Urinary bladder (tissue), 4 donors: Measurements from ENCODE around the gene HEPACAM. TPM values are rescaled to one million over a fixed set of nuclear protein-coding genes. Genes with fewer than 3 reads are reported as not detected.

Source experiments
- DNase-seq: peaks from one replicate; pipeline ENCODE4 v3.0.0-alpha.2; 2015; ENCODE audit errors: extremely low spot score
- H3K27ac ChIP-seq: one replicate; pipeline ENCODE4 v1.5.1; 2013; ENCODE audit warnings: low read depth, mild to moderate bottlenecking, moderate library complexity
- H3K36me3 ChIP-seq: one replicate; pipeline ENCODE4 v1.6.1; 2013; ENCODE audit warnings: mild to moderate bottlenecking, moderate library complexity; ENCODE audit not compliant: insufficient read depth
- H3K4me1 ChIP-seq: one replicate; pipeline ENCODE4 v1.6.1; 2013; ENCODE audit warnings: mild to moderate bottlenecking, moderate library complexity; ENCODE audit not compliant: insufficient read depth
- H3K4me3 ChIP-seq: one replicate; pipeline ENCODE4 v1.5.1; 2013; ENCODE audit warnings: low read depth, low read length
- WGBS: extraction: QIAGEN DNeasy Blood & Tissue Kit; methylation state at CpG from one replicate; pipeline ENCODE4 v1.1.7; 2013; 5-methylcytosine and 5-hydroxymethylcytosine counted together
- polyA plus RNA-seq: library from polyadenylated mRNA; stranded (reverse); fragments of 200-250 nt; gene quantifications from one replicate; pipeline ENCODE4 v1.2.3, GENCODE V29; 2013
- total RNA-seq: library from RNA; depleted of rRNA; stranded (reverse); fragments of >200 nt; gene quantifications from one replicate; pipeline ENCODE4 v1.2.3, GENCODE V29; 2014
- donor health status: healthy with polysubstance abuse.
- donor health status: healthy.

HEPACAM gene
- total and polyA plus RNA-seq, 2 donors = 0.49 TPM; not detected in 1

- Histone ChIP-seq H3K27ac (peak within 1 kb of the TSS; percentile 48), H3K4me3 (peak within 1 kb of the TSS; percentile 62)
- WGBS = under 1% methylated on average over 54 of the region's 54 CpGs
Measured at GRCh38 chr11:124953753-124954589, 18.1 kb upstream of the HEPACAM start, which contains the start of gene CCDC15. Gene CCDC15, plus strand, starts transcription at chr11:124954202. Its CDS starts 531 bp downstream, at chr11:124954733.

GRCh38 chr11:124951341-124951740 lies 15.5 kb upstream of the HEPACAM start:
- DNase-seq = no peak
- Histone ChIP-seq H3K4me3 (no peak overlapping the region), H3K4me1 (no peaks in the 10 kb centered on the region), H3K36me3 (no peaks in the 10 kb centered on the region), H3K27ac (no peak overlapping the region)
- WGBS = 83% methylated on average over 3 of the region's 3 CpGs

More at GRCh38 chr11:124953753-124954589, 18.1 kb upstream of the HEPACAM start, which contains the start of gene CCDC15:
- Histone ChIP-seq H3K4me1 (no peaks in the 10 kb centered on the region), H3K36me3 (no peaks in the 10 kb centered on the region)
- DNase-seq = peak; percentile 98

- no peak for DNase-seq
- no peak overlapping the region for H3K4me3 ChIP-seq
- H3K36me3 ChIP-seq = no peaks in the 10 kb centered on the region
- no peaks in the 10 kb centered on the region for H3K4me1 ChIP-seq
- H3K27ac ChIP-seq = no peak overlapping the region
Measured at GRCh38 chr11:124950601-124951330, 14.9 kb upstream of the HEPACAM start.

- no peak overlapping the region for H3K27ac ChIP-seq
- no peaks in the 10 kb centered on the region for H3K36me3 ChIP-seq
- no peak overlapping the region for H3K4me3 ChIP-seq
- WGBS = 47% methylated on average over 2 of the region's 2 CpGs
- no peak for DNase-seq
- no peaks in the 10 kb centered on the region for H3K4me1 ChIP-seq
Measured at GRCh38 chr11:124946735-124947141, 10.9 kb upstream of the HEPACAM start.

GRCh38 chr11:124945826-124946225 lies 10.0 kb upstream of the HEPACAM start:
- WGBS = 64% methylated on average over 6 of the region's 6 CpGs
- DNase-seq = no peak
- Histone ChIP-seq H3K4me1 (no peaks in the 10 kb centered on the region), H3K27ac (no peak overlapping the region), H3K36me3 (no peaks in the 10 kb centered on the region), H3K4me3 (no peak overlapping the region)

GRCh38 chr11:124944565-124944964 lies 8.7 kb upstream of the HEPACAM start:
- no peak for DNase-seq
- H3K4me1 ChIP-seq = no peaks in the 10 kb centered on the region
- H3K27ac ChIP-seq = no peak overlapping the region
- H3K36me3 ChIP-seq = no peaks in the 10 kb centered on the region
- no peak overlapping the region for H3K4me3 ChIP-seq
- 76% methylated on average over 3 of the region's 3 CpGs for WGBS

GRCh38 chr11:124943741-124944140 lies 7.9 kb upstream of the HEPACAM start:
- Histone ChIP-seq H3K4me3 (no peak overlapping the region), H3K36me3 (no peaks in the 10 kb centered on the region), H3K4me1 (no peaks in the 10 kb centered on the region), H3K27ac (no peak overlapping the region)
- WGBS = 33% methylated on average over 1 of the region's 1 CpG
- DNase-seq = no peak

GRCh38 chr11:124943254-124943616 lies 7.4 kb upstream of the HEPACAM start:
- no peak for DNase-seq
- WGBS = 66% methylated on average over 5 of the region's 5 CpGs
- H3K36me3 ChIP-seq = no peaks in the 10 kb centered on the region
- no peak overlapping the region for H3K27ac ChIP-seq
- H3K4me1 ChIP-seq = no peaks in the 10 kb centered on the region
- no peak overlapping the region for H3K4me3 ChIP-seq

- no peaks in the 10 kb centered on the region for H3K4me1 ChIP-seq
- DNase-seq = no peak
- no peaks in the 10 kb centered on the region for H3K36me3 ChIP-seq
- WGBS = 64% methylated on average over 6 of the region's 6 CpGs
- H3K27ac ChIP-seq = no peak overlapping the region
- no peak overlapping the region for H3K4me3 ChIP-seq
Measured at GRCh38 chr11:124942466-124943253, 6.8 kb upstream of the HEPACAM start.

- no peak for DNase-seq
- no peaks in the 10 kb centered on the region for H3K4me1 ChIP-seq
- 81% methylated on average over 1 of the region's 1 CpG for WGBS
- no peak overlapping the region for H3K4me3 ChIP-seq
- no peak overlapping the region for H3K27ac ChIP-seq
- no peaks in the 10 kb centered on the region for H3K36me3 ChIP-seq
Measured at GRCh38 chr11:124941703-124942102, 5.9 kb upstream of the HEPACAM start.

GRCh38 chr11:124938970-124939369 lies 3.1 kb upstream of the HEPACAM start:
- no peaks in the 10 kb centered on the region for H3K36me3 ChIP-seq
- H3K27ac ChIP-seq = no peak overlapping the region
- 82% methylated on average over 6 of the region's 6 CpGs for WGBS
- no peak overlapping the region for H3K4me3 ChIP-seq
- DNase-seq = no peak
- no peaks in the 10 kb centered on the region for H3K4me1 ChIP-seq

GRCh38 chr11:124938206-124938765 lies 2.4 kb upstream of the HEPACAM start:
- Histone ChIP-seq H3K4me1 (no peaks in the 10 kb centered on the region), H3K36me3 (no peaks in the 10 kb centered on the region), H3K4me3 (no peak overlapping the region), H3K27ac (no peak overlapping the region)
- no peak for DNase-seq
- WGBS = 76% methylated on average over 6 of the region's 6 CpGs

GRCh38 chr11:124937336-124937935 lies 1.6 kb upstream of the HEPACAM start:
- no peak for DNase-seq
- Histone ChIP-seq H3K4me1 (no peaks in the 10 kb centered on the region), H3K27ac (no peak overlapping the region), H3K36me3 (no peaks in the 10 kb centered on the region), H3K4me3 (no peak overlapping the region)
- WGBS = 72% methylated on average over 3 of the region's 3 CpGs
